ENCODE data around the gene COL23A1.

Gene COL23A1

DNA sequence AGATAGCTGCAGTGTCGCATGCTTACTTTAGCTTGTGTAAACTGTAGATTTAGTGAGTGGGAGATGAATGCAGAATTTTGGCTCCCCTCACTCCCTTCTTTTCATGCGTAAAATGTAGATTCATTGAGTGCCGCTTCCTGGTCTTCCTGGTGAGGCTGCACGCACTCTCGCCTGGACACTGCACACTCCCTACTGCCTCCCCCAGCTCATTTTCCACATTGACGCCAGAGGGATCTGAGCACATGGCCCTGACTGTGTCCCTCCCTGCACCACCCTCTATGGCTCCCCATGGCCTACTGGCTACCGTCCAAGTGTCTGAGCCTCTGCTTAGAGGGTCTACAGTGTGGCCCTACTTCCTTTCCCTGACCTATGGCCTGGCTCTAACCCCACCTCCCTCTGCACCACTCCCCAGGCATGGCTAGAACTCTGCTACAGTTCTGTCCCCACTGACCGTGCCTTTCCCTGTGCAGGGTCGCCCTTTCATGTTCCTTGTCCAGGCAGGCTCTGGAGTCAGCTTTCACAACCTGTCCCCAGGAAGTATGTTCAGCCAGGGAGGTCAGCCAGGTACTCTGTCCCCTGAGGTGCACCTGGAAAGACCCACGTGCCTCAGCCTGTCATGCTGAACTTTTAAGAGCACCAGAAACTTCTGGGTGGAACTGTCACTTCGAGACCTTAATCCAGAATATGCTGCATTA is 160.6 kb downstream of the COL23A1 start:
- no peak for DNase-seq (ENCODE audit: low spot score)
- POLR2A ChIA-PET (ENCODE audit: low non-redundant PET): no interaction called here
- CTCF ChIA-PET: interaction anchor here (1.1 kb wide), 1 partner anchor 31 kb away, joined by 3 read pairs; no protein-coding TSS in a partner anchor
- TF ChIP-seq, protein P1, sequence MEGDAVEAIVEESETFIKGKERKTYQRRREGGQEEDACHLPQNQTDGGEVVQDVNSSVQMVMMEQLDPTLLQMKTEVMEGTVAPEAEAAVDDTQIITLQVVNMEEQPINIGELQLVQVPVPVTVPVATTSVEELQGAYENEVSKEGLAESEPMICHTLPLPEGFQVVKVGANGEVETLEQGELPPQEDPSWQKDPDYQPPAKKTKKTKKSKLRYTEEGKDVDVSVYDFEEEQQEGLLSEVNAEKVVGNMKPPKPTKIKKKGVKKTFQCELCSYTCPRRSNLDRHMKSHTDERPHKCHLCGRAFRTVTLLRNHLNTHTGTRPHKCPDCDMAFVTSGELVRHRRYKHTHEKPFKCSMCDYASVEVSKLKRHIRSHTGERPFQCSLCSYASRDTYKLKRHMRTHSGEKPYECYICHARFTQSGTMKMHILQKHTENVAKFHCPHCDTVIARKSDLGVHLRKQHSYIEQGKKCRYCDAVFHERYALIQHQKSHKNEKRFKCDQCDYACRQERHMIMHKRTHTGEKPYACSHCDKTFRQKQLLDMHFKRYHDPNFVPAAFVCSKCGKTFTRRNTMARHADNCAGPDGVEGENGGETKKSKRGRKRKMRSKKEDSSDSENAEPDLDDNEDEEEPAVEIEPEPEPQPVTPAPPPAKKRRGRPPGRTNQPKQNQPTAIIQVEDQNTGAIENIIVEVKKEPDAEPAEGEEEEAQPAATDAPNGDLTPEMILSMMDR (conservative IDR thresholded peaks at IDR 0.05; ENCODE audit: low read depth): no peak
- no peak overlapping the region for H3K27ac ChIP-seq

DNA sequence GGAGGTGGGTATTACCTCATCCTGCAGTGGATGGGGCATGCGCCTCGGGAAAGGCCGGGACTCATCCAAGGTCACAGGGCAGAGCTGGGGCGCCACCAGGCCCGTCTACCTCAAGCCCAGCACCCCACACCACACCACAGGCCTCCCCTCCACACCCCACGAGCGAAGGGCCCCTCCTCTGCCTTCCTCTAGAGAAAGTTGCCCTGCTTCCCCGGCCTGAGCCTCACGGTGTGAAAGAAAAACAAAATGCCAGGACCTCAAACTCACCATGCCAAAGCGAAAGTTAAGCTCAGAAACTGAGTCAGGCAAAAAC is 161.1 kb downstream of the COL23A1 start:
- ChIA-PET POLR2A (ENCODE audit: low non-redundant PET) (interaction anchor here (0.5 kb wide), 1 partner anchor 1209 kb away, joined by 7 read pairs; no protein-coding TSS in a partner anchor), CTCF (interaction anchor here (1.1 kb wide), 1 partner anchor 32 kb away, joined by 3 read pairs; no protein-coding TSS in a partner anchor)
- TF ChIP-seq, protein P1 (conservative IDR thresholded peaks at IDR 0.05; ENCODE audit: low read depth): no peak
- DNase-seq (ENCODE audit: low spot score): no peak
- H3K27ac ChIP-seq: no peak overlapping the region

DNA sequence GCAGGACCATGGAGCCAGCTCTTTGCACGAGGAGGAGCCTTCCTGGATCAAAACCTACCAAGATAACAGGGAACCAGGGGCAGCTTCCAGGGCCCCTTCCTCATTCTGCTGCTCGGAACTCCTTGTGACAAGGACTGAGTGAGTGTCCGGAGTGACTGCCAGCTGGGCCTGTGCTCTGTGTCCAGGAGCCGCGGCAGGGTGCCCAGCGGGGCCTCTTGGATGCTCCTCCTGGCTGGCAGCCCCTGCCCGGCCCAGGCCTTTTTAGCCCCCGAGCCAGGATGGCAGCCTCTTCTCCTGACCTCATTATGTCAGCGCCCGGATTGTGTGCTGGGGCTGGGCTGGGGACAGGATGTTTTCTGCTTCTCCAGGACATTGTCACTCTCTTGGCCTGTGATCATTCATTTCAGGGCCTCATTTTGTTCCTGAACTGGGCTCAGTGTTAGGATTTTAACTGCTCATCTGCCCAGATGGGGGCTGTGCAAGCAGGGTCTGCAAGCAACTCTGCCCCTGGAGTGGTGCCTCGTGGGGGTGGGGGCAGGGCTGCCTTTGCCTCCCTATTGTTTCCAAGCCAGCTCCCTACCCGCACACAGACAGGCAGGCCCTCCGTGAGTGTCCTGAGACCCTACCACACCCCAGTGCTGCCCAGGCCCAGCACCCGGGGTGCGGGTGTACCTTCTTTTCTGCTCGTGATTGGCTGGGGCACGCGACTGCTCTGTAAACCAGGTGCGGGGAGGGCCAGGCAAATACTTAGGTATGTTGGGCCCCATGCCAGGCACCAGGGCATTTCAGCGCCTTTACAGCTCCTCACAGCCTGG is 161.6 kb downstream of the COL23A1 start:
- no peak overlapping the region for H3K27ac ChIP-seq
- ChIA-PET CTCF (interaction anchor here (1.1 kb wide), 1 partner anchor 33 kb away, joined by 3 read pairs; no protein-coding TSS in a partner anchor), POLR2A (ENCODE audit: low non-redundant PET) (interaction anchor here (0.5 kb wide), 1 partner anchor 1210 kb away, joined by 7 read pairs; no protein-coding TSS in a partner anchor)
- TF ChIP-seq, protein P1 (conservative IDR thresholded peaks at IDR 0.05; ENCODE audit: low read depth): no peak
- peak; percentile 89 for DNase-seq (ENCODE audit: low spot score)

DNA sequence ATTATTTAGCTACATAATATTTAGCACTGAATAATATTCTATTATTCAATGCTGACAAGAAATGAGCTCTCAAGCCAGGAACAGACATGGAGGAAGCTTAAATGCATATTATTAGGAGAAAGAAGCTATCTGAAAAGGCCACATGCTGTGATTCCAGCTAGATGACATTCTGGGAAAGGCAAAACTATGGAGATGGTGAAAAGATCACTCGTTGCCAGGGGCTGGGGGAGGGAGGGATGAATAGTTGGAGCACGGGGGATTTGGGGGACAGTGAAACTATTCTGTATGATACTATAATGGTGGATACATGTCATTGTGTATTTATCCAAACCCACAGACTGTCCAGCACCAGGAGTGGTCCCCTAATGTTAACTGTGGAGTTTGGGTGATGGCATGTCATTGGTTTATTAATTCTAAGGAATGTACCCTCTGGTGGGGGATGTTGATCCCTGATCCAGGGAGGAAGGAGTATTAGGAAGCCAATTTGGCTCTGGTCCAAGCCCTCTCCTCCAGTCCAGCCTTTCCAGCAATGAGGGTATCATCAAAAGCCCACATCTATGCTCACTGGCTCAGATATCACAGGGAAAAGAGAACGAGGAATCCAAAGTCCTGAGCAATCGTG is 162.5 kb downstream of the COL23A1 start:
- POLR2A ChIA-PET (ENCODE audit: low non-redundant PET): no interaction called here
- CTCF ChIA-PET: interaction anchor here (0.6 kb wide), 2 partner anchors 95 to 1058 kb away, joined by 3 to 4 read pairs; no protein-coding TSS in a partner anchor
- no peak for DNase-seq (ENCODE audit: low spot score)
- no peak overlapping the region for H3K27ac ChIP-seq
- TF ChIP-seq, protein P1 (conservative IDR thresholded peaks at IDR 0.05; ENCODE audit: low read depth): no peak

DNA sequence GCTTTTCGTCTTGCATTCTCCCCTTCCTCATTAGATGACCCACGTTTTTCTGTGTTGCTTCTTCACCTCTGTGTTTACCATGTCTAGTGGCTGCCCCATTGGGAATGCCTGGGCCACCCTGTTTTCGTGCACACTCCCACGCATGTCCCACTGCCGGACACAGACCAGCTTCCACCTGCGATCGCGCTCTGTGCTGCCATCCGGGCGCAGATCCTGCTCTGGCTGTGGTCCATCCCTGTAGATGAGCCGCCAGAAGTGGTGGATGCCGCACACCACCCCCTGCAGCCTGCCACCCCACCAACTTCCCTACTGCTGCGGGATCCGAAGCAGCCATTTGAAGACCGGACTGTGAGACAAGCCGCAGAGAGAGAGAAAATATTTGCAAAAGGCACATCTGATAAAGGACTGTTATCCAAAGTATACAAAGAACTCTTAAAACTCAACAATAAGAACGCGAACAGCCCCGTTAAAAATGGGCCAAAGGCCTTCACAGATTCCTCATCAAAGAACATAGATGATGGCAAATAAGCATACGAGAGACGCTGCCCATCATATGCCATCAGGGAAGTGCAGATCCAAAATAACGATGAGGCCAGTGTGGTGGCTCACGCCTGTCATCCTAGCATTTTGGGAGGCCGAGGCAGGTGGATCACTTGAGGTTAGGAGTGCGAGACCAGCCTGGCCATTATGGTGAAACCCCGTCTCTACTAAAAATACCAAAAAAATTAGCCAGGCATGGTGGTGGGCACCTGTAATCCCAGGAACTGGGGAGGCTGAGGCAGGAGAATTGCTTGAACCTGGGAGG is 163.7 kb downstream of the COL23A1 start:
- ChIA-PET POLR2A (ENCODE audit: low non-redundant PET) (no interaction called here), CTCF (no interaction called here)
- no peak for DNase-seq (ENCODE audit: low spot score)
- TF ChIP-seq, protein P1 (conservative IDR thresholded peaks at IDR 0.05; ENCODE audit: low read depth): no peak
- no peak overlapping the region for H3K27ac ChIP-seq
